Measurements from ENCODE around the gene CAPN11. TPM values are rescaled to one million over a fixed set of nuclear protein-coding genes. Genes with fewer than 3 reads are reported as not detected.
"Not testable (repeated sequence)": the region's sequence is repeated elsewhere in the genome, so short reads cannot be mapped to it uniquely, and the experiment has no call there.

Gene CAPN11
- total RNA-seq, 1 donor from 2014 or later = 0.95 TPM

DNA sequence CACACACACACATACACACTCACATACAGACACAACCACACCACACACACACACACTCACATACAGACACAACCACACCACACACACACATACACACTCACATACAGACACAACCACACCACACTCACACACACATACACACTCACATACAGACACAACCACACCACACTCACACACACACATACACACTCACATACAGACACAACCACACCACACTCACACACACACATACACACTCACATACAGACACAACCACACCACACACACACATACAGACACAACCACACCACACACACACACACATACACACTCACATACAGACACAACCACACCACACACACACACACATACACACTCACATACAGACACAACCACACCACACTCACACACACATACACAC is 23.2 kb downstream of the CAPN11 start:
- DNase-seq (ENCODE audit: low spot score) = not testable (repeated sequence)

DNA sequence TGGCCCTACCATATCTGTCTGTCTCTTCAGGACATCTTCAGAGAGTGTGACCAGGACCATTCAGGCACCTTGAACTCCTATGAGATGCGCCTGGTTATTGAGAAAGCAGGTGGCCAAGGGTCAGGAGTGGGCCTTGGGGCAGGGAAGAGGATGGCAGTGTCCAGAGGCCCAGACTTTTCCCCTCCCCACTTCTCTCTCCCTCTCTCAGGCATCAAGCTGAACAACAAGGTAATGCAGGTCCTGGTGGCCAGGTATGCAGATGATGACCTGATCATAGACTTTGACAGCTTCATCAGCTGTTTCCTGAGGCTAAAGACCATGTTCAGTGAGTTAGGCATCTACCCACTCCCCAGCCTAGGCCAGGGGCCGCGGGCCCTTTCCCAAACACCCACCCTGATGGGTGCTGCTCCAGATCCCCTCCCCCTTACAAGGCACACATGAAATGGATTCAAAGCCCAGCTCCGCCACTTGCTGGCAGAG is 24.3 kb downstream of the CAPN11 start:
- no peak for DNase-seq (ENCODE audit: low spot score)

DNA sequence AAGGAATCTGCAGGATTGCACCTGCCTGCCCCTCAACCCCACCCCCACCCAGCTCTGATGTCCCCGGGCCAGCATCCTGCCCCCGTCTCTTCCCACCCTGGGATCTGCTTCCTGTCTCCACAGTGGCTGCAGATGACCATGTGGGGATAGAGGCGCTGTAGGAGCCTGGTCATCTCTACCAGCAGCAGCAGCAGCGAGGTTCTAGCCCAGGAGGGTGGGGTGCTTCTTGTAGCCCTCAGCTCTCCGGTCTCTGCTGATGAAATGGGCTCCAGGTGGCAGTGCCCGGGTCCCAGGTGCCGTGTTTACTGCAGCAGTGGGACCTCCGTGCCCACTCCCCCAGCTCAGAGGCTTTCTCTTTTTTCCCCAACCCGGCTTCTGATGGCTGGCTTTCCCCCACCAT is 25.2 kb downstream of the CAPN11 start:
- DNase-seq (ENCODE audit: low spot score) = no peak

DNA sequence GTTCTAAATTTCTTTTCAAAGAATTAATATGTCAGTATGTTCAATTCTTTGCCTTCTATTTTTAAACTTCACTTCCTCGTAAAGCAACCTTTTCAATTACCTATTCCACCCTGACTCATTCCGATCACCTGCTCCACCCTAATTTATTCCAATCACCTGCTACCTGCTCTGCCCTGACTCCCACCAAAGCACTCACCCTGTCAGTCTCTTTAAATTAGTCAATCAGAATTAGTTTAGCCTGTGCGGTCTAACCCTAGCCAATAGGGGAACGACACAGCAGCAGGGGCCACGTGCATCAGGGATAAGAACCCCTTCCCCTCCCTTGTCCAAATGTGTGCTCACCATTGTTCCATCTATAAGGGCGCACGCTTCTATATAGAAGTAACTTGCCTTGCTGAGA is 26.7 kb downstream of the CAPN11 start:
- DNase-seq (ENCODE audit: low spot score) = not testable (repeated sequence)

DNA sequence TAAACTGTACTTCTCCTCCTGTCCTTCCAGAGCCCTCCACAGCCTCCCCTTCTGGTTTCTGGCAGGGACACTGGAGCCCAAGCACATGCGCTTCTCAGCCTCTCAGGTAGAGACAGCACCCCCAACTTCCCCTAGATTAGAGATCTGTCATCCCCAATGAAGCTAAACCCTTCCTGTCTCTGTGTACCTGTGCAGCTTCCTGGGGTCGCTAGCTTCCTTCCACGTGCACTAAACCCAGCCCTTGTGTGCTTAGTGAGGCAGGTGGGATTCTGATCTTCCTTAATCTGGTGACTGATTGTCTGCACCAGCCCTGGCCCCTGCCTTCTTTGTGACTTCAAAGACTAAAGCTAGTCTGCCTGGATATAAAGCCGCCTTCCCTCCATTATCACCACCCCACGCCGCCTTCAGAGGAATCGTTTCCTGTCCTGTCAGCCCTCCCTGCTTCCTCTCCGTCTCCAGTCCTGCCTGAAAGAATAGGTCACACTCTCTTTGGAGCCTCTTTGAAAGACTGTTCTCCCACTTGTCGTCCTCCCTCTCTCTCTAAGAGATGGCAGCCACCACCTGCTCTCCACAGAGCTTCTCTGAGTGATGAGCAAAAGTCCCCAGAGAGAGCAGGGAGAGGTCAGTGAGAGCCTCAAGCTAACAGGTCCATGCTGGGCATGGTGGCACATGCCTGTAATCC is 27.5 kb downstream of the CAPN11 start:
- no peak for DNase-seq (ENCODE audit: low spot score)

DNA sequence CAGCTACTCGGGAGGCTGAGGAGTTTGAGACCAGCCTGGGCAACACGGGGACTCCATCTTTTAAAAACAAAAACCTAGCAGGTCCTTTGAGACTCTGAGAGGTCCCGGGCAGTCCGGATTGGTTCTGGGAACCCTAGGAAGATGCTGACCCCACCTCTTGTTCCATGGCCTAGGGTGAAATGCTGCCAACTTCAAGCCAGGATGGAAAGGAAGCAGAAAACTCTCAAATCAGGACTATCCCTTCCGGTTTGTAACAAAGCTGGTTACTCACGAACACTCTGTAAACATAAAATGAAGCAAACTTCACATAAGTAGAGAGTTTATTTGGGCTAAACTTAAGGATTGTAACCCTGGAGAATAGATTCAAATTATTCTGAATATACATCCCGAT is 28.0 kb downstream of the CAPN11 start:
- DNase-seq (ENCODE audit: low spot score) = no peak

DNA sequence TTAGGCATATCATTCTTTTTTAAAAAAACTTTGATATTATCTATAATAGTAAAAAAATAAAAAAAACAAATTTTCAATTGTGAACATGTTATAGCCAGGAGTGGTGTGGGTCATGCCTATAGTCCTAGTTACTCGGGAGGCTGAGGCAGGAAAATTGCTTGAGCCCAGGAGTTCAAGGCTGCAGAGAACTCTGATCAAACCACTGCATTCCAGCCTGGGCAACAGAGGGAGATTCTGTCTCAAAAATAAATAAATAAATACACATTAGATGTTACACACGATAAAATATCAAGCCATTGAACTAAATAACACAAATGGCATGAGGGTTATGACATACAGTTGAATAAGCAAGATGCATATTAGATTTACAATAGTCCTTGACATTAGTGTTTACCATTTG is 30.2 kb downstream of the CAPN11 start:
- no peak for DNase-seq (ENCODE audit: low spot score)

DNA sequence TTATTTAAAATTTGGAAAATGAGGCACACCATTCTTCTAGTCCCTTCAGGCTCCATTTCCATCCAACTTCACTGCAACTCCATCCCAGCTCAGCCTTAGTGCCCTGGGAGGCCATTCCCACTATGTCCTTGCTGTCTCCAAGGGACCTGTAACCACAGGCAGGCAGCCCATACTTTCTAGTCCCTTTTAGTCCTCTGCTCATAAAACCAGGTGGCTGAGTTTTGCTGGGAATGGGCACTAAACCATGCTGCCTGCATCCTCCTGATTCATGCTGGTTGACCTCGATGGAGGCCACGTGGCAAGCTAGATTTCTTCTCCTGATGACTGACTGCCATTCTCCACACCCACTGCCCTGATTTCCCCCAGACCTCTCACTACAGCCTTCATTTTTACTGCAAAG is 30.6 kb downstream of the CAPN11 start:
- no peak for DNase-seq (ENCODE audit: low spot score)

DNA sequence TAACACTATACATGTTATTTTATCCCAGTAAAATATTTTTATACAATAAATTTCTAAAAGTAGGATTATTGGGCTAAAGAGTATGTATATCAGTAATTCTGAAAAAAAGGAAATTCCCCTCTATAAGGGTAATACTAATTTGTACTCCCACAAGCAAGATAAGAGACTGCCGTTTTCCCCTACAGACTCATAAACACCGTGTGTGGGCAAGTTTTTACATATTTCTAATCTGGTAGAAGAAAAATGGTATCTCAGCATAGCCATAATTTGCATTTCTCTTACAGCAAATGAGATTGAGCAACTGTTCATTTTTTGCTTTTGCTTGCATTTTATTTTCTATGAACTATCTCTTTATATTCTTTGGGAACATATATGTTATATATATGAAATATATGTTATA is 32.1 kb downstream of the CAPN11 start:
- no peak for DNase-seq (ENCODE audit: low spot score)

DNA sequence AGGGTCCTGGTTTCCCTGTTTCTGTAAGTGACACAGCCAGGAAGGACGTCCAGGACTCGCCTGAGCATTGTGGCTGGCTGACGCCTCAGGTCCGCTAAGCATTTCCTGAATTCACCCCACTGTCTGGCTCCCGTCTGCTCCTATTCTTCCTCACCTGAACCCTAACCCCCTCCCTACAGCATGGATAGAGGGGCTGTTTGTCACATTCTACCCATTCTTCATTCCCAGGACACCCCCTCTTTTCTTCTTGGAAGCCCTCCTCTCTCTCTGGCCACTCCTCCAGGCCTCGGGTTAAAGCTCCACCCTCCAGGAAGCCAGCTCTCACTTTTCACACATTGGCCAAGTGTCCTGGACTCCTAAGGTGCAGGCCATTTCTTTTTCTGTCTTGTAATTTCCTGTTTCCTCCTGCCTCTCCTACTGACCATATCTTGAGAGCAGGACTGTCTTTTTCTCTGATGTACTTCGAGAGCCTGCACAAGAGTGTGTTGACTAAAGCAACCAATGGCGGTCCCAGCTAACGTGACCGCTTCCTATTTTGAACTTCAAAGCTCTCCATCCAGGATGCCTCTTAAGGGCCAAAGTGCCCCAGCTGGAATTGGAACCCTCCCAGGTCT is 33.9 kb downstream of the CAPN11 start:
- no peak for DNase-seq (ENCODE audit: low spot score)

DNA sequence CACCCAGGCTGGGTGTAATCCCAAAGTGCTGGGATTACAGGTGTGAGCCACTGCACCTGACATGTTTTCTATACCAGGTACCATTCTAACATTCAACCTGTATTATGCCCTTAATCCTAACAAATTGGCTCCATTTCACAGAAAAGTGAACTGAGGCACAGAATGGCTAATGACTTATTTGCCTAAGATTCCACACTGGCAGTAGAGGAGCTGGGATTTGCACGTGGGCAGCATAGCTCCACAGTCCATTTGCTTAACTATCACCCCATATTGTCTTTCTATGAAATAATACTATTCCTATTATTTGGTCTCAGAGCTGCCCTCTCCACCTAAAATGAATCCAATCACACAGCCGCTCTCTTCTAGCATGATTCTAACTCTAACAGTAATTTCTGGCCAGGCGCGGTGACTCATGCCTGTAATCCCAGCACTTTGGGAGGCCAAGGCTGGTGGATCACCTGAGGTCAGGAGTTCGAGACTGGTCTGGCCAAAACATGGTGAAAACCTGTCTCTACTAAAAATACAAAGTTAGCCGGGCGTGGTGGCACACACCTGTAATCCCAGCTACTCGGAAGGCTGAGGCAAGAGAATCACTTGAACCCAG is 34.8 kb downstream of the CAPN11 start:
- no peak for DNase-seq (ENCODE audit: low spot score)

DNA sequence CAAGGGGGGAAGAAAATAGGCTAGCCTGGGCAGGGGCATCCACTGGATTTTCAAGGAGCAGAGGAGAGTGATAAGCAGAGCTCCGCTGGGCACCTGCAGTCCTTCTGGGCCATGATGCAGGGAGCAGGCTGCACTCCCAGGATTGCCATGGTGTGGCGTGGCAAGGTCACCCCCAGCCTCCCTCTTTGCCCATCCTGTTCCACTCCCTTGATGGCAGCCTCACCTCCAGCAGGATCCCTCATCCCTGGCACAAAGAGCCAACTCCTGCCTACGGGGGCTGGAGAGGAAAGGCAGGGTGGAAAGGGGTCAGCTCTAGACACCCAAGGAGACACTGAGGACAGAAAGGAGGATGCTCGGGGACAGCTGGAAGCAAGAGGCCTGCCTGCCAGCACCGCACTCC is 35.7 kb downstream of the CAPN11 start:
- DNase-seq (ENCODE audit: low spot score) = no peak

DNA sequence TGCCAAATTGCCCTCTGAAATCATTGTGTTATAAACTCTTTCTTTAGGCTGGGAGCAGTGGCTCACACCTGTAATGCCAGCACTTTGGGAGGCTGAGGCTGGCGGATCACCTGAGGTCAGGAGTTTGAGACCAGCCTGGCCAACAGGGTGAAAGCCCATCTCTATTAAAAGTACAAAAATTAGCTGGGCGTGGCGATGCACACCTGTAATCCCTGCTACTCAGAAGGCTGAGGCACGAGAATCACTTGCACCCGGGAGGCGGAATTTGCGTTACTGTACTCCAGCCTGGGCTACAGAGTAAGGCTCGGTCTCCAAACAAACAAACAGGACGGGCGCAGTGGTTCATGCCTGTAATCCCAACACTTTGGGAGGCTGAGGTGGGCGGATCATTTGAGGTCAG is 37.7 kb downstream of the CAPN11 start:
- DNase-seq (ENCODE audit: low spot score) = not testable (repeated sequence)

DNA sequence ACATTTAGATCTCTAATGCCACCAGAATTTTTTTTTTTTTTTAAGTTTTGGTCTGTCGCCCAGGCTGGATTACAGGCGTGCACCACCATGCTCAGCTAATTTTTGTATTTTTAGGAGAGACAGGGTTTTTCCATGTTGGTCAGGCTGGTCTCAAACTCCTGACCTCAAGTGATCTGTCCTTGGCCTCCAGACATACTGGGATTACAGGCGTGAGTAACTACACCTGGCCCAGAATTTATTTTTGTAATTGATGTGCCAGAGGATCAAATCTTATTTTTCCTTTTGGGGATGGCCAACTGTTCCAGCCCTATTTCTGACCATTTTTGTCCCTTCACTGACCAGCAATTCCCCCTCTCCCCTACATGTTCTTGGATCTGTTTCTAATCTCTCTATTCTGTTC is 40.1 kb downstream of the CAPN11 start:
- DNase-seq (ENCODE audit: low spot score) = no peak

DNA sequence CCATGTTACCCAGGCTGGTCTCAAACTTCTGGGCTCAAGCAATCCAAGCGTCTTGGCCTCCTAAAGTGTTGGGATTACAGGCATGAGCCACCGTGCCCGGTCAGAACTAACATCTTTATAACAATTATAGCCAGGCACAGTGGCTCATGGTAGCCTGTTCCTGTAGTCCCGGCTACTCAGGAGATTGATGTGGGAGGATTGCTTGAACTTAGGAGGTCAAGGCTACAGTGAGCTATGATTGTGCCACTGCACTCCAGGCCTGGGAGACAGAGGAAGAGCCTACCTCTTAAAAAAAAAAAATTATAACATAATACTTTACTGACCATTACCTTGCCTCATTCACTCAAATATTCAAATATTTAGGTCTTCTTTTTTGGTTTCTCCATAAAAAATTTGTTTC is 41.3 kb downstream of the CAPN11 start:
- no peak for DNase-seq (ENCODE audit: low spot score)

DNA sequence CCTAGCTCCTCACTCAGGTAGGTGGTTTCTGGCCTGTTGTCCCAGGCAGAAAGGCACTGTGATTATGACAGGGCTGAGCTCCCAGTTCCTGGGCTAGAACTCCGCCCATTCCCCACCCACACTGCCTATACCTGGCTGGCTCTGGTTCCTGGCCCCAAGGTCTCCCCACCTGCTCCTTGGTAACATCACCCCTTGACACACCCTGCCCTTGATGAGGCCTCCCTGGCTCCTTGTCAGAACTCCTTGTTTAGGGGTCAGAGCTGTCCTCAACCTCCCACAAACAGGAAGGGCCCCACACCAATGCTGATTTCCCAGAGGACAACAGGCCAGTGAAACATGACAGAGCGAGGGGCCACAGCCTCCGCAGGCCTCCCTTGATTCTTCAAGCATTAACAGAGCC is 42.6 kb downstream of the CAPN11 start:
- no peak for DNase-seq (ENCODE audit: low spot score)

DNA sequence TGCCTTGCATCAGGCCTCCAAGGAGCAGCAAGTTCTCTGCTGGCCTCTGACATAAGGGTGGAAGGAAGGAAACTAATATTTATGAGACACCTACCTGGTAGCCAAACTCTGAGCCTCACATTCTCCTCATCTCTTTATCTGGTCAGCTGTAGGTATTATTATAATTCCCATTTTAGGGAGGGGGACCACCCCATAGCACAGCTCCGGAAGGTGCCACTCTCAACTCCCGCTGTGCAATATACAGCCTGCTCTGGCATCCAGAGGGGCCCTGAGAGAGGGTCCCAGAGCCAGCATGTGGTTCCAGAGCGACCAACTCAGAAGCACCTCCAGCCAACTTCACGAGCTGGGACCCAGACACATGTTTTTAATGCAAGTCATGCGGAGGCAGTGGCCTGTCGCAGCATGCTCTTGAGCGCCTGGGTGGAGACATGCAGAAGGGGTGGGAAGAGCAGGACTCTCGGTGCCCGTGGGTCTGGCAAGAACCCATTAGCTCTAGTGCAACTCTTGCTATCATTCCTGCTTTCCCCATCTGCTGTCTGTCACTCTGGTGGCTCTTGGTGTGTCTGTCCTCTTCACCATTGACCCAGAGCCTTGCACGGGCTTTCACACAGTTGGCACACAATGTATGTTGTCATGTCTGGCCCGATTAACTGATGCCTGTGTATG is 43.2 kb downstream of the CAPN11 start:
- DNase-seq (ENCODE audit: low spot score) = no peak

DNA sequence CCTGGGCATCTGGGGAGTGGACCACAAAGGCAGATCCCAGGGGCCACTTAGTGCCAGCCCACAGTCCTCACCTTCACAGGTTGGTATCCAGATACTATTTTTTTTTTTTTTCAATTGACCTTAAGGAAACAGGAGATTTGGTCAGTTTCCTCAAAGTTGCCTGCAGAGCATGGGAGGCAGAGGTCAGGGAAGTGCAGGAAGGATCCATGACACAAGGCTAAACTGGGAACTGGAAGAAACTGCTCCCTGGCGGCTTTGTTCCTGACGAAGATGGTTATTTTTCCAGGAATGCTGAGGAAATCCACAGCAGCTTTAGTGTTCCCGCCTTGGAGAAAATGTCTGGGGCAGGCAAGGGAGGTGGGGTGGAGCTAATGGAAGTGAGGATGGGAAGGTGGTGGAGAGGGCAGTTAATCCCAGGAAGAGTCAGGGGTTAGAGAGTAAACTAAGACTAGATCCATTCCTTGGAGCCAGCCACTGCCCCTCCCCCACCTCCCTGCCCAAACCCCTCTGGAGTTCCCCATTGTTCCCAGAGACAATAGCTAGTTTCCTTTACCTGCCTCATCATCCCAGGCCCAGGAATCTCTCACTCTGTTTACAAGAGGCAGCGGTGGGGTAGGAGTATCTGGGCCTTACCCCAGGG is 43.8 kb downstream of the CAPN11 start:
- no peak for DNase-seq (ENCODE audit: low spot score)

DNA sequence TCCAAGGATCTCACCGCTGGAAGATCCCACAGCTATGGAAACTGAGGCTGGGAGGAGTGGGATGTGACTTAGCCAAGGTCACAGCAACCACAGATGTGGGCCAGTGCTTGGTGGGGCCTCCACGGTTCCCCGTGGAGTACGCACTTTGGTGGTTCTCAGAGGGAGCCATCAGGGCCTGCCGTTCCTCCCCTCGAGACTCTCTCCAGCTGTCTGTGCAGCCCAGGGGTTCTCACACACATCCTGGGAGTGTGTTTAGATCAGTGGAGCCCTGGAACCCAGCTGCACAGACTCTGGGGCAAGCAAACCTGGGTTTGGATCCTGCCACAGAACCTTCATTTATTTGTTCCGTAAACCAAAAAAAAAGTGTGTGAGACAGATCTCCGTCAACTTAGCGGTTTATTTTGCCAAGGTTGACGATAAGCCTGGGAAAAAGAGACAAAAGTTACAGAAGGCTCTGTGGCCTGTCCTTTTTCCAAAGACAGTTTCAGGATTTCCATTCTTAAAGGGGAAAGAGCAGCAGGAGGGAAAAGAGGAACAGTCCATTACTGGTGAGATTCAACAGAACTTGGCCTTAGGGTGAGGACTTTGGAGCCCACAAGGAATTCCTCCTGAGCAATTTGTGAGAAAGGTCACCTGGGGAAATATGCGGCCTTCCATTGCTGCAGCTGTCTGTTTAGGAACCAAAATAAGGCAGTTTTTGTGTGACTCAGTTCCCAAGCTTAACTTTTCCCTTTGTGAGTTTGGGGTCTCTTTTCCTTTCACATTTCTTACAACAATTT is 44.5 kb downstream of the CAPN11 start:
- DNase-seq (ENCODE audit: low spot score) = no peak

DNA sequence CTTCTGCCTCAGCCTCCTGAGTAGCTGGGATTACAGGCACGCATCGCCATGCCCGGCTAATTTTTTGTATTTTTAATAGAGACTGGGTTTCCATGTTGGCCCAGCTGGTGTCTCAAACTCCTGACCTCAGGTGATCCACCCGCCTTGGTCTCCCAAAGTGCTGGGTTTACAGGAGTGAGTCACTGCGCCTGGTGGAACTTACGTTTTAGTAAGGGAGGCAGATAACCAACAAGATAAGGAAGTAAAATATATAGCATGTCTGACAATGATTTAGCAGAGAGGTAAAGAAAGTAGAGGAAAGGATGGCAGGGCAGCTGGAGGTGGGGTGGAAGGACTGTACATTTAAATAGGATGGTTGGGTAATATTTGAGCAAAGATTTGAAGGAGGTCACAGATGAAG is 45.3 kb downstream of the CAPN11 start:
- DNase-seq (ENCODE audit: low spot score) = no peak

DNA sequence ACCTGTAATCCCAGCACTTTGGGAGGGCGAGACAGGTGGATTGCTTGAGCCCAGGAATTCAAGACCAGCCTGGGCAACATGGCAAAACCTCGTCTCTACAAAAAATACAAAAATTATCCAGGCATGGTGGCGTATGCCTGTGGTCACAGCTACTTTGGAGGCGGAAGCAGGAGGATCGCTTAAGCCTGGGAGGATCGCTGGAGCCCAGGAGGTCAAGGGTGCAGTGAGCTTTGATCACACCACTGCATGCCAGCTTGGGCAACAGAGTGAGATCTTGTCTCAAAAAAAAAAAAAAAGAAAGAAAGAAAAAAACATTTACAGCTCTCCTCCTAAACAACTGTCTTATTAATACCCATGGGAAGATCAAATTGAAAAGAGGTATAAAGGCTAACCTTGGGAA is 49.3 kb downstream of the CAPN11 start:
- DNase-seq (ENCODE audit: low spot score) = no peak

DNA sequence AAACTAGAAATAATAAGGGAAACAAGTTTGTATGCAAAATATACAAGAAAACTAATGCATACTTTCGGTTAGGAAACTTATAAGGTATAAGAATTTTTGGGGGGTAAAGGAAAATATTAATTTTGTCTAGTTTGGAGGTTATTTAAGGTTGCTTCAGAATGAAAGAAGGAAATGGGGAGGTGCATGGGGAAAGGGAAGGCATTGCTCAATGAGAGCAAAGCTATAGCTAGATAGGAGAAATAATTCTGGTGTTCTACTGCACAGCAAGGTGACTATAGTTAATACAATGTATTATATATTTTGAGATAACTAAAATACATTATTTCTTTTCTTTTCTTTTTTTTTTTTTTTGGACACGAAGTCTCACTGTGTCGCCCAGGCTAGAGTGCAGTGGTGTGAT is 52.7 kb downstream of the CAPN11 start:
- DNase-seq (ENCODE audit: low spot score) = no peak

All from mucosa of gallbladder (tissue), 1 donor.